Mammary epithelial cell (primary cell): ENCODE results near the gene ABTB2.

Experiments
- EZH2 ChIP-seq: IDR thresholded peaks from 2 replicates; pipeline ENCODE4 v1.6.1; 2012; ENCODE audit warnings: low read length, inconsistent platforms, borderline replicate concordance
- TF ChIP-seq, protein P1 (sequence below), 2 donors: IDR thresholded peaks in 1 of 2; conservative IDR thresholded peaks in 1 of 2; 2 replicates each; pipeline ENCODE4 v1.5.1; 2011 to 2012; ENCODE audit warnings: inconsistent platforms in 2 of 2, low read length in 2 of 2, mild to moderate bottlenecking in 2 of 2, control low read depth in 1 of 2, low read depth in 1 of 2; ENCODE audit not compliant: insufficient read depth in 1 of 2; ENCODE audit errors: extremely low read depth in 1 of 2

DNA sequence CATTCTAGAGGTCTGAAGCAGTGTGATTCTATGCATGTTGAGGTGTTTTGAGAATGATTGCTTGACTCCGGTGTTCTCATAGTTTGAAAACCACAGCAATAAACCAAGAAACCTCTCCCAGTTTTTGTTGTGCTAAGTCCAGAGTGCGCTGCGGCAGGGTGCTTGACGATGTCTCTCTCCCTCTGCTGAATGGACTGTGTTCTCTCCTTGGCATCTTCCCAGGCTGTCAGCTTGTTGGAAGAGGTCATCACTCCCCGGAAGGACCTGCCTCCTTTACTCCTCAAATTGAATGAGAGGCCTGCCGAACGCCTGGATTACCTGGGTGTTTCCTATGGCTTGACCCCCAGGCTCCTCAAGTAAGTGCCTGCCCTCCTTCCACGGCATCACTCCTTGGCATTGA is 221.4 kb downstream of the ABTB2 start:
- TF ChIP-seq, protein P1, sequence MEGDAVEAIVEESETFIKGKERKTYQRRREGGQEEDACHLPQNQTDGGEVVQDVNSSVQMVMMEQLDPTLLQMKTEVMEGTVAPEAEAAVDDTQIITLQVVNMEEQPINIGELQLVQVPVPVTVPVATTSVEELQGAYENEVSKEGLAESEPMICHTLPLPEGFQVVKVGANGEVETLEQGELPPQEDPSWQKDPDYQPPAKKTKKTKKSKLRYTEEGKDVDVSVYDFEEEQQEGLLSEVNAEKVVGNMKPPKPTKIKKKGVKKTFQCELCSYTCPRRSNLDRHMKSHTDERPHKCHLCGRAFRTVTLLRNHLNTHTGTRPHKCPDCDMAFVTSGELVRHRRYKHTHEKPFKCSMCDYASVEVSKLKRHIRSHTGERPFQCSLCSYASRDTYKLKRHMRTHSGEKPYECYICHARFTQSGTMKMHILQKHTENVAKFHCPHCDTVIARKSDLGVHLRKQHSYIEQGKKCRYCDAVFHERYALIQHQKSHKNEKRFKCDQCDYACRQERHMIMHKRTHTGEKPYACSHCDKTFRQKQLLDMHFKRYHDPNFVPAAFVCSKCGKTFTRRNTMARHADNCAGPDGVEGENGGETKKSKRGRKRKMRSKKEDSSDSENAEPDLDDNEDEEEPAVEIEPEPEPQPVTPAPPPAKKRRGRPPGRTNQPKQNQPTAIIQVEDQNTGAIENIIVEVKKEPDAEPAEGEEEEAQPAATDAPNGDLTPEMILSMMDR (conservative IDR thresholded peaks at IDR 0.05 in 1 of 2, IDR thresholded peaks at IDR 0.05 in 1 of 2; ENCODE audit: extremely low read depth in 1 of 2, insufficient read depth in 1 of 2, low read depth in 1 of 2, low read length in 2 of 2), result no peak
- no peak for TF ChIP-seq EZH2
